Spinal cord (tissue), 10 donors: ENCODE data around the gene MSI2. TPM values are rescaled to one million over a fixed set of nuclear protein-coding genes. Genes with fewer than 3 reads are reported as not detected.

ENCODE experiments used
- DNase-seq, 6 donors: peaks; one replicate each; pipeline versions ENCODE4 v3.0.0 to v3.0.0-alpha.2; 2013 to 2015; ENCODE audit warnings: low spot score in 6 of 6, low read depth in 4 of 6
- H3K27ac ChIP-seq: one replicate; pipeline ENCODE4 v1.5.1; 2013; ENCODE audit warnings: low read depth, low read length, control low read depth
- H3K27me3 ChIP-seq: one replicate; pipeline ENCODE4 v1.6.1; 2013; ENCODE audit warnings: low read length; ENCODE audit not compliant: control insufficient read depth, insufficient read depth
- H3K36me3 ChIP-seq: one replicate; pipeline ENCODE4 v1.6.1; 2013; ENCODE audit warnings: low read length; ENCODE audit not compliant: control insufficient read depth, insufficient read depth
- H3K4me1 ChIP-seq: one replicate; pipeline ENCODE4 v1.6.1; 2013; ENCODE audit warnings: low read length; ENCODE audit not compliant: control insufficient read depth, insufficient read depth
- H3K4me3 ChIP-seq: one replicate; pipeline ENCODE4 v1.5.1; 2013; ENCODE audit warnings: low read depth, low read length, control low read depth
- H3K9me3 ChIP-seq: one replicate; pipeline ENCODE4 v1.6.1; 2013; ENCODE audit warnings: low read length; ENCODE audit not compliant: control insufficient read depth, insufficient read depth
- whole genome bisulfite sequencing: methylation state at CpG from one replicate; pipeline ENCODE4 v1.1.5; 2013; ENCODE audit warnings: missing lambda C conversion rate; ENCODE audit not compliant: insufficient coverage; 5-methylcytosine and 5-hydroxymethylcytosine counted together
- polyA plus RNA-seq, 2 donors: library from polyadenylated mRNA; unstranded; fragments of 120-200 nt; gene quantifications; one replicate each; pipeline ENCODE4 v1.2.1, GENCODE V29; 2013; ENCODE audit not compliant: insufficient read length in 2 of 2
- total RNA-seq, 2 donors: library from RNA; depleted of rRNA in 1 of 2; stranded (reverse); fragments of 120-200 nt in 1 of 2; fragments of >200 nt in 1 of 2; gene quantifications; one replicate each; pipeline versions ENCODE4 v1.2.3 to v1.2.4, GENCODE V29; 2013 to 2014
- donor health status: healthy.

MSI2 gene
- total and polyA plus RNA-seq, 4 donors: 92.8 to 167 (median 109) TPM

DNA sequence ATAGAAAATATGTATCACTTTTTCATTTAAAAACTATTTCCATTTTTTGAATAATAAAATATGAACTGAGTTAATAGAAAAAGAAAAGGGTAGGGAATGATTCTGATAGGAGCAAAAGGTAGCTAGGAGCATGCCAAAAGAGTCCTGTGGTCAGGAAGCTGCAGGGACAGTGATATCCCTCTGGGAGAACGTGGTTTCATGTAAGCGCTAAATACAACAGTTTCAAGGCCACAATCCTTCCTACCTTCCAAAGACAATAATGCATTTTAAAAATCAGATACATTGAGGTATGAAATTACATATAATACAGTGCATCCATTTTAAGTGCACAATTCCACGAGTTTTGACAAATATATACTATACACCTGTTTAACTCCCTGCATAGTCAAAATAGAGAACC lies 432.9 kb downstream of the MSI2 start:
- Histone ChIP-seq H3K27ac (no peak overlapping the region), H3K36me3 (peaks cover 5% of the 10 kb centered on the region), H3K27me3 (no peaks in the 10 kb centered on the region), H3K4me3 (no peak overlapping the region), H3K4me1 (no peaks in the 10 kb centered on the region), H3K9me3 (no peaks in the 10 kb centered on the region)
- 83% methylated on average over 1 of the region's 3 CpGs for WGBS
- no peak for DNase-seq

DNA sequence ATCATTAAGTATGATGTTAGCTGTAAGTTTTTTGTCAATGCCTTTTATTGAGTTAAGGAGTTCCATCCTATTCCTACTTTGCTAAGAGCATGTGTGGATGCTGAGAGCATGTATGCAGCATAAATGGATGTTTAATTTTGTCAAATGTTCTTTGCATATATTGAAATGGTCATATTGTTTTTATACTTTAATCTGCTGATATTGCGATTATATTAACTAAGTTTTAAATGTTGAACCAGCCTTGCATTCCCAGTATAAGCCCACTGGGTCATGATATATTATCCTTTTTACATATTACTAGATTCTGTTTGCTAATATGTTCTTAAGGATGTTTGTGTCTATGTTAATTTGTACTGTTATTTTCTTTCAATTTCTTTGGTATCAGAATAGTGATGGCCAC lies 435.6 kb downstream of the MSI2 start:
- Histone ChIP-seq H3K27ac (no peak overlapping the region), H3K4me3 (no peak overlapping the region), H3K27me3 (no peaks in the 10 kb centered on the region), H3K9me3 (no peaks in the 10 kb centered on the region), H3K36me3 (no peaks in the 10 kb centered on the region), H3K4me1 (no peaks in the 10 kb centered on the region)
- DNase-seq: no peak
- no CpG with 5 or more reads among the region's 1 CpG for WGBS

DNA sequence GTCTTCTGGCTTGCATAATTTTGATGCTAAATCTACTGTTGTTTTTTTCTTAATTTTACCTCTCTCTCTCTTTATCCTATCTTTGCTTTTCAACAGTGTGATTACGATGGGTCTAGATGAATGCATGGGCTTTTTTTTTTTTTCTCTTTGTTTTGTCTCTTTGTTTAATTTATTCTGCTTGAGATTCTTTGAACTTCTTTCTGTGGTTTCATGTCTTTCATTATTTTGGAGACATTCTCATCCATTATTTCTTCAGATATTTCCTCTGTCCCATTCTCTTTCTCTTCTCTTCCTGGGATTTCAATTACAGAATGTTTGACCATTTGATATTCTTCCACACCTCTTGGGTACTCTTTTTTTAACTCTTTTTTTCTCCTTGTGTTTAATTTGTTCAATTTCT lies 436.4 kb downstream of the MSI2 start:
- DNase-seq: no peak
- Histone ChIP-seq H3K27me3 (no peaks in the 10 kb centered on the region), H3K27ac (no peak overlapping the region), H3K4me1 (no peaks in the 10 kb centered on the region), H3K36me3 (no peaks in the 10 kb centered on the region), H3K4me3 (no peak overlapping the region), H3K9me3 (no peaks in the 10 kb centered on the region)
- WGBS: no CpG with 5 or more reads among the region's 1 CpG

DNA sequence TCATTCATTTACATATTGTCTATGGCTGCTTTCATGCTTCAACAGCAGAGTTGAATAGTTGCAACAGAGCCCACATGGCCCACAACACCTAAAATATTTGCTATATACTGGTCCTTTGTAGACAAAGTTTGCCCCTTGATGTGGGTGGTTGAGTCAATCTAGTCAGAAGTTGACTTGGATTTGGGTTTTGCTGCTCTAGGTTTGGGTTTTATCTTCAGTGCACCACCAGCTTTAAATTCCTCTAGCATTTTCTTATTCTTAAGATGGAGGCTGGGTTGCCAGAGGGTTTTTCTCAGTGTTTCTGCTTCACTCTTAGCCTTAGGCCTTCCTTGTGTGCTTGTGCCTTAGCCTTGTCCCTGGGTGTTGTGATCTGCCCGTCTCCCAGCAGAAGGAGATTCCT lies 437.7 kb downstream of the MSI2 start:
- H3K27ac ChIP-seq: no peak overlapping the region
- no peak for DNase-seq
- no peaks in the 10 kb centered on the region for H3K9me3 ChIP-seq
- H3K36me3 ChIP-seq: no peaks in the 10 kb centered on the region
- no peaks in the 10 kb centered on the region for H3K27me3 ChIP-seq
- H3K4me3 ChIP-seq: no peak overlapping the region
- peaks cover 6% of the 10 kb centered on the region for H3K4me1 ChIP-seq
- 100% methylated on average over 1 of the region's 1 CpG for WGBS

DNA sequence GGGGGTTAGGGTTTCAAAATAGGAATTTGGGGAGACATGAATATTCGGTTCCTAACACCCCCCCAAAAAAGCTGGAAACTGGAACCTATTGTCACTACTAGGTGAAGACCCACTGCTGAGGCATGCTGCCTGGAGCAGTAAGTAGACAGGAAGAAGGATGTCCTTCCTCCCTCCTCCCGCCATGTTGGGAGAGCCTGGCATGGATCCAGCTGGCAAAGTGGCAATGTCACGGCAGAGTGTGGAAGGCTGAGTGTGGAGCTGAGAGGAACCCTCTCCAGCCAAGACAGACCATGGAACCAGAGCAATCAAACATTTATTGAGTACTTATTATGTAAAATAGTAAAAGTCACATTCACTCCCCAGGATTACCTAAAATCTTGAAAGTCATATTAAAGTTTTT lies 439.7 kb downstream of the MSI2 start:
- no peak overlapping the region for H3K4me3 ChIP-seq
- no peaks in the 10 kb centered on the region for H3K9me3 ChIP-seq
- no peaks in the 10 kb centered on the region for H3K27me3 ChIP-seq
- no peak overlapping the region for H3K27ac ChIP-seq
- peak in 1 of 6 donors; percentile 41 for DNase-seq
- H3K4me1 ChIP-seq: peaks cover 11% of the 10 kb centered on the region
- WGBS: no CpG with 5 or more reads among the region's 3 CpGs
- no peaks in the 10 kb centered on the region for H3K36me3 ChIP-seq

DNA sequence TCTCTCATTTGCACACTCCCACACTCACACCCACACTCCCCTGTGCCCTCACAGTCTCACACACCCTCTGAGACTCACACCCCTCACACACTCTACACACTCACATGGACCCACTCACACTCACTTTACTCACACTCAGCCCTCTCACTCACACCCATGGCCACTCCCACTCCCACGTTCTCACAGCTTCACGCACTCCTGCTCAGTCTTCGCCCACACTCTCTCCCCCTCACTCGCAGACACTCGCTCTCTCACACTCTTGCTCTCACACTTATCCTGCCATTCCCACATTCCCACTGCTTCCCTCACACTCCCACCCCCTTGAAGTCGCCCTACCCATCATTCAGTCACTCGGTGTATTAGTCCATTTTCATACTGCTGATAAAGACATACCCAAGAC lies 440.9 kb downstream of the MSI2 start:
- no peaks in the 10 kb centered on the region for H3K9me3 ChIP-seq
- H3K36me3 ChIP-seq: no peaks in the 10 kb centered on the region
- H3K27me3 ChIP-seq: no peaks in the 10 kb centered on the region
- H3K27ac ChIP-seq: no peak overlapping the region
- H3K4me3 ChIP-seq: no peak overlapping the region
- peaks cover 11% of the 10 kb centered on the region for H3K4me1 ChIP-seq
- WGBS: 94% methylated on average over 6 of the region's 7 CpGs
- DNase-seq: no peak

DNA sequence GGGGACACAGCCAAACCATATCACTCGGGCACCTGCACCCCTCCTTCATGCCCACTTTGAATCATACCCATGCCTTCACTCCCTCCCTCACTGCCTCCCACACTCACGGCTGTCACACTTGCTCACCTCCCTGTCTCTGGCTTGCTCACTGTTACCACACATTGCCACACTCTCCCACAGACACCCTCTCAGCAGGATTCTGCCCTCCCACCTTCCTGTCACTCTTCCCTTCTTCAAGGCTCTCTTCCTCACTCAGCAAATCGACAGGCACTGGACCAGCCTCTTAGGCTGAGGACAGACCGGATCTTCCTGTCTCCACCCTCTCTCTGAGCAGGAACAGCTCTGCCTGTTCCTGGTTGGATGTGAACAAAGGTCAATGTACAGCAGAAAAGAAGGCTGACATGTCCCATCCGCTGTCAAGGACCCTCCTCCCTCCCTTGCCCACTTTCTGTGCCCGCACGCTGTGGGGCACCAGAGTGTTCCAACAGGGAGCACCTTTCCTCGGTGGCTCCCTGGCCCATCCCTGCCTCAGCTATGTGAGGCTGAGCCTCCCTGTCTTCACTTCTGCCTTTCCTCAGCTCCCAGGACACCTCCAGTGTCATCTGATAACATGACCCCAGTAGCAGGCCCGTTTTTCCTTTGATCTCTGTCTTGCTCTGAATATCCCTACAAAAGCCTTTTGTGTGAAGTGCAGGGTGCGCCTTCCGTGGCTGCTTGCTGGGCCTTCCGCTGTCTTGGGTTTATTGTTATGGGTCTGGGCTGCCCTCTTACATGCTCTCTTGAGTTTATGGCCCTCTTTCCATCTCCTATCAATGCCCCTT lies 441.8 kb downstream of the MSI2 start:
- Histone ChIP-seq H3K27me3 (no peaks in the 10 kb centered on the region), H3K36me3 (no peaks in the 10 kb centered on the region), H3K4me1 (peaks cover 11% of the 10 kb centered on the region), H3K9me3 (no peaks in the 10 kb centered on the region), H3K27ac (no peak overlapping the region), H3K4me3 (no peak overlapping the region)
- no peak for DNase-seq
- 58% methylated on average over 9 of the region's 12 CpGs for WGBS

DNA sequence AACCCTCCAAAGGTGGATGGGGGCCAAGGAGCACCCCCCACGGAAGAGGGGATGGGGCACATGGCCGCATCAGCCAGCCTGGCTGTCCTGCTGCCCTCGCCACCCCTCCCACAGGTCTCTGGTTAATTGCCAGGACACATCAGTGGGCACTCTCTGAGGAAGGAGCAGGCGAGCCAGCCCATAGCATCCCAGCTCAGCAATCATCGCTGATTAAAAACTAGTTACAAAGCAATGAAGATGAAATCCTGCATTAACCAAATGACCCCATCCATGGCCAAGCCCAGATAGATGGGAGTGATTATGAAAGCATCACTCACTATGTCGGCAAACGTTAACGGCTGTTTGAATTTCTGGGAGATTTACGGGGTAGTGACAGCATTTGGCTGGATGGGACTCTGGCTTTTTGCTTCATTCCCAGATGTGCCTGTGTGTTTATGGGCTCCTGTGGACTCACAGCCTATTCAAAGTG lies 443.5 kb downstream of the MSI2 start:
- WGBS: 17% methylated on average over 7 of the region's 9 CpGs
- peak in 3 of 6 donors; percentile 32 to 85 (median 36) for DNase-seq

DNA sequence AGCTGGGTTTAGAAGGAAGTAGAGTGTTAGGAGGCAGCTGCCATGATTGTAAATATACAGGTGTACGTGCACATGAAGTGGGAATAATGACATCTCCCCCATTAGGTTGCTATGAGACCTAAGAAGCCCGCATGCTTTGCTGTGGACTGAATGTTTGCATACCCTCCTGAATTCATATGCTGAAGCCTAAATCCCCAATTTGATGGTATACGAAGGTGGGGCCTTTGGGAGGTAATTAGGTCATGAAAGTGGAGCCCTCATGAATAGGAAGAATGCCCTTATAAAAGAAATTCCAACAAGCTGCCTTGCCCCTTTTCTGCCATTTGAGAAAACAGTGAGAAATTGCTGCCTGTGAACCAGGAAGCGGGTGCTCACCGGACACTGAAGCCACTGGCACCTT lies 444.8 kb downstream of the MSI2 start:
- H3K27ac ChIP-seq: no peak overlapping the region
- no peaks in the 10 kb centered on the region for H3K27me3 ChIP-seq
- DNase-seq: no peak
- no peaks in the 10 kb centered on the region for H3K36me3 ChIP-seq
- peaks cover 14% of the 10 kb centered on the region for H3K4me1 ChIP-seq
- 93% methylated on average over 3 of the region's 5 CpGs for WGBS
- no peaks in the 10 kb centered on the region for H3K9me3 ChIP-seq
- no peak overlapping the region for H3K4me3 ChIP-seq

More for the DNA sequence above, 443.5 kb downstream of the MSI2 start:
- peak overlapping the region; percentile 1 for H3K27ac ChIP-seq
- H3K27me3 ChIP-seq: no peaks in the 10 kb centered on the region
- no peak overlapping the region for H3K4me3 ChIP-seq
- H3K4me1 ChIP-seq: peaks cover 11% of the 10 kb centered on the region
- no peaks in the 10 kb centered on the region for H3K36me3 ChIP-seq
- no peaks in the 10 kb centered on the region for H3K9me3 ChIP-seq

DNA sequence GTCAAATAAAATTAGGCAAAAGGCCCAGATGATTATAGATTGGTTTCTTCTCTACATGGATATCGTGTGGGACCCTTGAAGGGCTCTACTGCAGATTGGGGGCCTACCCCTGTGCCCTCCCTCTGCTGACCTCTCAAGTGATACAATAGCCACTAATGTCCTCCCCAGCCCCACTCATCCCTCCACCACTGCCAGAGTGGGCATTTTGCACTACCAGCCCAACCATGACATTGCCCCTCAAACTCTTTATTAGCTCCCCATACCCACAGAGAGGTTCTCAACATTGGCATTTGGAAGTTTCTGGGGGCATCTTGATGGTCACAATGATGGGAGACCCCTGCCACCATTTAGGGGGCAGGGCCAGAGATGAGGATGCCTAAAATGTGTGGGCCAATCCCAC lies 446.9 kb downstream of the MSI2 start:
- no peak for DNase-seq
- no peak overlapping the region for H3K4me3 ChIP-seq
- no peaks in the 10 kb centered on the region for H3K36me3 ChIP-seq
- peaks cover 18% of the 10 kb centered on the region for H3K4me1 ChIP-seq
- no peak overlapping the region for H3K27ac ChIP-seq
- WGBS: 100% methylated on average over 1 of the region's 1 CpG
- no peaks in the 10 kb centered on the region for H3K27me3 ChIP-seq
- no peaks in the 10 kb centered on the region for H3K9me3 ChIP-seq
